Heart right ventricle (tissue), 16 donors: ENCODE measurements around the gene MAP3K20. TPM values are rescaled to one million over a fixed set of nuclear protein-coding genes. Genes with fewer than 3 reads are reported as not detected.

Experiments used
- ATAC-seq, 8 donors: fragments of 200-7000 bp; cut with Tn5 transposase; one replicate each; pipeline ENCODE4 v1.9.1; 2020; ENCODE audit warnings: mild to moderate bottlenecking in 8 of 8, moderate library complexity in 8 of 8, moderate number of reproducible peaks in 1 of 8
- DNase-seq, 2 donors: peaks; one replicate each; pipeline ENCODE4 v3.0.0-alpha.2; 2020
- H3K27ac ChIP-seq, 10 donors: fragments of 200-600 bp; sonication (generic) in 2 of 10; one replicate each; pipeline versions ENCODE4 v1.5.0 to v1.8.0; 2020 to 2022; ENCODE audit warnings: mild to moderate bottlenecking in 3 of 10
- H3K27me3 ChIP-seq, 7 donors: fragments of 200-600 bp; one replicate each; pipeline ENCODE4 v1.8.0; 2021 to 2022; ENCODE audit warnings: mild to moderate bottlenecking in 2 of 7
- H3K36me3 ChIP-seq, 9 donors: fragments of 200-600 bp; sonication (generic) in 1 of 9; one replicate each; pipeline versions ENCODE4 v1.5.0 to v1.8.0; 2020 to 2022; ENCODE audit warnings: mild to moderate bottlenecking in 2 of 9
- H3K4me1 ChIP-seq, 9 donors: fragments of 200-600 bp; sonication (generic) in 1 of 9; one replicate each; pipeline versions ENCODE4 v1.5.0 to v1.8.0; 2020 to 2022; ENCODE audit warnings: mild to moderate bottlenecking in 4 of 9
- H3K4me3 ChIP-seq, 10 donors: fragments of 200-600 bp; sonication (generic) in 2 of 10; one replicate each; pipeline versions ENCODE4 v1.5.0 to v1.8.0; 2020 to 2022; ENCODE audit warnings: mild to moderate bottlenecking in 7 of 10, moderate library complexity in 2 of 10
- H3K9me3 ChIP-seq, 11 donors: fragments of 200-600 bp in 10 of 11; sonication (generic) in 2 of 11; one replicate each; pipeline versions ENCODE4 v1.5.0 to v1.8.0; 2013 to 2022; ENCODE audit warnings: mild to moderate bottlenecking in 2 of 11, control low read depth in 1 of 11, moderate library complexity in 1 of 11
- CTCF ChIP-seq, 9 donors: fragments of 200-600 bp; sonication (generic) in 2 of 9; IDR thresholded peaks; one replicate each; pipeline versions ENCODE4 v1.5.0 to v1.8.0; 2021 to 2022; ENCODE audit warnings: antibody characterized with exemption in 9 of 9, mild to moderate bottlenecking in 5 of 9, moderate library complexity in 1 of 9
- WGBS, 2 donors: extraction: QIAGEN DNeasy Blood & Tissue Kit; methylation state at CpG; one replicate each; pipeline ENCODE4 v1.1.7; 2013; ENCODE audit warnings: inconsistent platforms in 1 of 2; 5-methylcytosine and 5-hydroxymethylcytosine counted together
- intact Hi-C, 10 donors: fragments of 100-400 bp; cut with DNase I; formaldehyde crosslinking; loops; one replicate each; pipeline versions ENCODE4 v1.11.1 to v1.14.2; 2022
- polyA plus RNA-seq, 2 donors: library from polyadenylated mRNA; stranded (reverse); fragments of 200-250 nt; gene quantifications; one replicate each; pipeline ENCODE4 v1.2.3, GENCODE V29; 2013
- total RNA-seq, 10 donors: library from RNA; stranded (reverse); fragmentation: NEBNext Ultra II Directional in 3 of 10; extraction: Animal tissue kit (Norgen Biotek cat#: 25700) in 3 of 10; gene quantifications; one replicate each; pipeline versions ENCODE4 v1.2.1 to v1.2.4, GENCODE V29; 2021 to 2023
- donor health status: Arrhythmogenic right ventricular cardiomyopathy.
- donor health status: ischemic (EF 13 %, LVEDD 7.1; RV severe dilation, severe dysfunction).
- donor health status: healthy with polysubstance abuse.
- donor health status: DM: no; HTN: yes; CAD: no.
- donor health status: DM: no; HTN: no; CAD: no.
- donor health status: ischemic (EF 25% LVEDD 6.9; RV normal size, moderate dysfunction).
- donor health status: ischemic (EF 25% LVEDD 5.7; RV mildly dilated, moderate dysfunction).
- donor health status: healthy.
- donor health status: DM: yes; HTN: yes; CAD: no.
- donor health status: Ischemic cardiomyopathy.
- donor health status: ischemic (EF 35%, LVEDD 5.7; RV mildly dilated, moderate dysfunction).
- donor health status: nonischemic (EF 11% LVEDD 7.7; RV severe dilation, severe dysfunction).
- donor health status: DM: yes; HTN: yes; CAD: no.
- donor health status: PGD.
- donor health status: ischemic (EF 29% LVEDD 5.4; RV normal size, mild dysfunction).
- donor health status: nonischemic (EF 23%, LVEDD 6.1; RV moderate dilation, normal function).

Gene MAP3K20
- total and polyA plus RNA-seq, 12 donors, result 63.2 to 560 (median 420) TPM

GRCh38 chr2:173287594-173287993 lies 211.9 kb downstream of the MAP3K20 start:
- 64 to 84% methylated on average over 2 of the region's 2 CpGs for WGBS, 2 donors
- no peak for TF ChIP-seq CTCF (IDR thresholded peaks at IDR 0.05)
- Histone ChIP-seq H3K9me3 (no peaks in the 10 kb centered on the region), H3K4me1 (no peaks in the 10 kb centered on the region), H3K36me3 (no peaks in the 10 kb centered on the region), H3K27me3 (peaks cover 0 to 6% (median 0%) of the 10 kb centered on the region in 7 donors), H3K4me3 (no peak overlapping the region), H3K27ac (no peak overlapping the region)
- ATAC-seq, result peak in 2 of 8 donors; percentile 49 to 84
- intact Hi-C loops, result no loop called here
- no peak for DNase-seq

- no peak for ATAC-seq
- intact Hi-C loops, result no loop called here
- H3K4me1 ChIP-seq, result no peaks in the 10 kb centered on the region
- TF ChIP-seq CTCF (IDR thresholded peaks at IDR 0.05), result no peak
- 76 to 82% methylated on average over 3 of the region's 3 CpGs for WGBS, 2 donors
- no peak for DNase-seq
- no peak overlapping the region for H3K27ac ChIP-seq
- H3K27me3 ChIP-seq, result peaks cover 0 to 6% (median 0%) of the 10 kb centered on the region in 7 donors
- no peak overlapping the region for H3K4me3 ChIP-seq
- peaks cover 0 to 6% (median 0%) of the 10 kb centered on the region in 11 donors for H3K9me3 ChIP-seq
- no peaks in the 10 kb centered on the region for H3K36me3 ChIP-seq
Measured at GRCh38 chr2:173288561-173288960, 212.9 kb downstream of the MAP3K20 start.

- 50 to 52% methylated on average over 2 of the region's 2 CpGs for WGBS, 2 donors
- H3K27ac ChIP-seq, result no peak overlapping the region
- intact Hi-C loops, result no loop called here
Measured at GRCh38 chr2:173290046-173290445, 214.4 kb downstream of the MAP3K20 start.

GRCh38 chr2:173290518-173290917 lies 214.9 kb downstream of the MAP3K20 start:
- Histone ChIP-seq H3K9me3 (peaks cover 0 to 12% (median 0%) of the 10 kb centered on the region in 11 donors), H3K36me3 (no peaks in the 10 kb centered on the region), H3K27me3 (peaks cover 0 to 6% (median 0%) of the 10 kb centered on the region in 7 donors), H3K4me3 (no peak overlapping the region), H3K4me1 (no peaks in the 10 kb centered on the region), H3K27ac (no peak overlapping the region)
- DNase-seq (no peak), ATAC-seq (no peak)
- no peak for TF ChIP-seq CTCF (IDR thresholded peaks at IDR 0.05)
- 86 to 87% methylated on average over 6 of the region's 6 CpGs for WGBS, 2 donors
- intact Hi-C loops, result no loop called here

More at GRCh38 chr2:173290046-173290445, 214.4 kb downstream of the MAP3K20 start:
- Histone ChIP-seq H3K36me3 (no peaks in the 10 kb centered on the region), H3K9me3 (peaks cover 0 to 12% (median 0%) of the 10 kb centered on the region in 11 donors), H3K27me3 (peaks cover 0 to 6% (median 0%) of the 10 kb centered on the region in 7 donors), H3K4me1 (no peaks in the 10 kb centered on the region), H3K4me3 (no peak overlapping the region)
- DNase-seq (no peak), ATAC-seq (no peak)
- TF ChIP-seq CTCF (IDR thresholded peaks at IDR 0.05), result no peak
